Endothelial cell of hepatic sinusoid (primary cell): Measurements from ENCODE around the gene ZNF500.

Source experiments
- in situ Hi-C: cut with HindIII; loops from 2 replicates; pipeline ENCODE4 v1.10.0; 2017; ENCODE audit warnings: low sequenced_read_pairs

The ZNF500 gene

GRCh38 chr16:4766875-4767628 lies at the start of gene ZNF500:
Gene ZNF500 (minus strand): TSS chr16:4767162. CDS start chr16:4765978, 1,184 bp downstream.
- in situ Hi-C loops = loop anchor here (5.0 kb wide), 1 partner anchor 65 kb away; no protein-coding TSS in a partner anchor

DNA sequence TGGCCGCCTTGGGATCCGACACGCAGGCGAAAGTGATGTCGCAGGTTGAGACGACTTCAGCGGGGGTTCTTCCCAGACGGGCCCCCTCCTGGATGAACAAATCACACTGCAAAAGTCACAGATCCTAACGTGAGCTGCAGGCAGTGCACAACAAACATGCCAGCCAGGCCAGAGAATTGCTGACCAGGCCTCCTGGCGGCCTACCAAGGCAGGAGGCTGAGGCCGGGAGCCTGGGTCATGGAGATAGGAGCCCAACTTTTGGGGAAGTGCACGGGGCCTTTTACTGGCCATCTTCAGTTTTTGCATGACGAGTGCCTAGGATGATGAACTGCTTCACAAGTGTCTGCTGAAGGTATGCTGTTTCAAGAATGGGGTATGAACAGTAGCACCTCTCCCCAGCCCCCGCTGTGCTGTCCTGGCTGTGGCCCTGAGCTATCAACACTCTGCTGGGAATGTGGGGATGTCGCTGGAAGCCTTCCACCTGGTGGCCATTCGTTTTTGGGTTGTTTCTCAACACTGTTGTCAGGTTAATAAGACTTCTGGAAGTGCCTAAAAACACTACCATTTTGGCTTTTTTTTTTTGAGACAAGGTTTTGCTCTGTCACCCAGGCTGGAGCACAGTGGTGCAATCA lies 47.7 kb upstream of the ZNF500 start:
- in situ Hi-C loops = no loop called here

DNA sequence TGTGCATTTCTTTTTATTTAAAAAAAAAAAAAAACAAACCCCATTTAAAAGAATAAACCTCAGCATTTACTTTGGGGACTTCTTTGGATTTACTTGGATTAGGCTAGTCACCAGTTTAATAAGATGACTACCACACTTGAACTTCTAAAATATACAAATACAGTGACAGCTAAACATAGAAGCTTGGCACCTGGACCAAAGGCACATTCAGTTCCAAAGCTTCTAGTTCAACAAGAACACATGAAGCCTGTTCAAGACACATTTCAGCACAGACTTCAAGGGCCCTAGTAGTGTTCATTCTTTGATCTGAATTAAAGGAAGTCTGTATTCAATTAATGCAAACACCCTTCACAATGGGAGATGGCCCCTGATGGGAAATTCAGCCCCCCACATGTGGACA lies 47.1 kb upstream of the ZNF500 start:
- in situ Hi-C loops = no loop called here

- in situ Hi-C loops = no loop called here
Observed at GRCh38 chr16:4813251-4814003, 46.5 kb upstream of the ZNF500 start.

- in situ Hi-C loops = no loop called here
Observed at GRCh38 chr16:4811773-4812172, 44.8 kb upstream of the ZNF500 start.

GRCh38 chr16:4811242-4811641 lies 44.3 kb upstream of the ZNF500 start:
- in situ Hi-C loops = no loop called here

DNA sequence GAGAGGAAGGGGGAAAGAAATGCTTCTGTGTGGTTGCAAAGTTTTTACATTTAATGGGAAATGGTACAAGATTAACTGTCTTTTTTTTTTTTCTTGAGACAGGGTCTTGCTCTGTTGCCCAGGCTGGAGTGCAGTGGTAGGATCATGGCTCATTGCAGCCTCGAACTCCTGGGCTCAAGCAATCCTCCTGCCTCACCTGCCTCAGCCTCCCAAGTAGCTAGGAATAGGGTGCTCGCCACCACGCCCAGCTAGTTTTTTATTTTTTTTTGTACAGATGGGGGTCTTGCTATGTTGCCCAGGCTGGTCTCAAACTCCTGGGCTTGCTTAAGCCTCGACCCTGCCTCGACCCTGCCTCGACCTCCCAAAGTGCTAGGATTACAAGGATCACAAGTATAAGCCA lies 39.3 kb upstream of the ZNF500 start:
- in situ Hi-C loops = no loop called here

DNA sequence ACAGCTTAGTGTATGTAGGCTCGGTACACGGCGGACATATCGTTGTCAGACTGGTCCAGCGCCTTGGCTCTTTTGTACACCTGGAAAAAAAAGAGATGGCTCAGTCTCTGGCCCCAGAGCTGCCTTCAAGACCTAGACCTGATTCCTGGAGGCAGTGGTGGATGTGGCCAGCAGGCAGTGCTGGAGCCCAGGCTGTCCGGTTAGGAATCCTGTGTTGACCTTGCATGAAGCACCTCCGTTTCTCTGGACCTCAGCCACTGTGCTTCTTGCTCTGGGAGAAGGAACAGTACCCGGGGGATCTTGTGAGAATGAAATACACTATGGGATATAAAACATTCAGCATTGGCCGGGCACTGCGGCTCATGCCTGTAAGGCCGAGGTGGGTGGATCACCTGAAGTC lies 38.3 kb upstream of the ZNF500 start:
- in situ Hi-C loops = no loop called here

- in situ Hi-C loops = no loop called here
Observed at GRCh38 chr16:4803898-4804762, 37.2 kb upstream of the ZNF500 start.

DNA sequence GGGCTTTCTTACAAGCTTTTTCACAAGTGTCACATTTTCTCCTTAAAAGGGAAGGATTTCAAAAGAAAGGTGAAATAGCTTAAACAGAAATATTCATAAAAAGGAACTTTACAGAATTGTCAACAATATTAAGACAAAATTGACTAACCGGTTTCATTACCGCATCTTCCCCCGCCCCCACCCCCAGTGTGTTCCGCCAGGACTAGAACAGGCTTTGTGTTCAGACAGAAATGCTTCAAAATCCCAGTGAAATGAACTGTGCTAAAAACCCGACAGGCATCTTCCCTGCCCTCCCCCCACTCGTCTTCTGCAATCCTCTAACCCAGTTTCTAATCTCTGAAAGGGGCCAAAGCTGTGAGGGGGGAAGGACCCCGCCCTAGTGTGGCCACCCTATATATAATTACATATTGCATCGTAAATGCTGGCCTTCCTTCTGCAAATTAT lies 36.5 kb upstream of the ZNF500 start:
- in situ Hi-C loops = no loop called here

- in situ Hi-C loops = no loop called here
Observed at GRCh38 chr16:4802659-4803287, 35.8 kb upstream of the ZNF500 start.

DNA sequence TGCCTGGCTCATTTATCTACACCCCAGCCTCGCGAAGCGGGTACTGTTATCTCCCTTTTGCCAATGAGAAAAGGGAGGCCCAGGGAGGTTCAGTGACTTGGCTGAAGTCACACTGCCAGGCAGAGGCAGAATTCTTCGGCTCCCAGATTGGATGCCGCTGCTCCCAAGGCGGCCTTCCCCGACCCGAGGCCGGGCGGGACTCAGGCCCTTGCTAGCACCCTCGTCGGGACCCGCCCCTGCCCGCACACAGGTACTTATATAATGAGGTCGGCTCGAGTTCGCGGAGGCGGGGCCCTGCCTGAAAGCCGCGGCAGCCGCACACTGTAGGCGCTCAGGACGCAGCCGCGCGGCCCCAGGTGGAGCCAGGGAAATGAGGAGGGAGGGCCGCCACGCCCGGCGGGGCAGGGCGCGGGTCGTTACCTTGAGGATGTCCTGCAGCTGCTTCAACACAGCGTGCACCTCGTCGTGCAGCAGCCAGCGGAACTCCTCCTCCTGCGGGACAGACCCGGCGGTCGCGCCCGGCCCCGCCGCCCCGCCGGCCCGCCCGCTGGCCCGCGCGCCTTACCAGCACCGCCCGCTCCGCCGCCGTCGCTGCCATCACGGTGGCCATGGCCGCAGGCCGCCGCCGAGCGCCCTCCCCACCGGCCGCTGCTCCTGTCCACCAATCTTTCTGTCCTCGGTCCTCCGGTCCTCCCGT lies 35.1 kb upstream of the ZNF500 start, which contains the start of gene ROGDI:
Gene ROGDI, minus strand, starts transcription at position 672 of the 697 bp plus-strand sequence. Its CDS starts 62 bp downstream, at position 610.
- in situ Hi-C loops = no loop called here

DNA sequence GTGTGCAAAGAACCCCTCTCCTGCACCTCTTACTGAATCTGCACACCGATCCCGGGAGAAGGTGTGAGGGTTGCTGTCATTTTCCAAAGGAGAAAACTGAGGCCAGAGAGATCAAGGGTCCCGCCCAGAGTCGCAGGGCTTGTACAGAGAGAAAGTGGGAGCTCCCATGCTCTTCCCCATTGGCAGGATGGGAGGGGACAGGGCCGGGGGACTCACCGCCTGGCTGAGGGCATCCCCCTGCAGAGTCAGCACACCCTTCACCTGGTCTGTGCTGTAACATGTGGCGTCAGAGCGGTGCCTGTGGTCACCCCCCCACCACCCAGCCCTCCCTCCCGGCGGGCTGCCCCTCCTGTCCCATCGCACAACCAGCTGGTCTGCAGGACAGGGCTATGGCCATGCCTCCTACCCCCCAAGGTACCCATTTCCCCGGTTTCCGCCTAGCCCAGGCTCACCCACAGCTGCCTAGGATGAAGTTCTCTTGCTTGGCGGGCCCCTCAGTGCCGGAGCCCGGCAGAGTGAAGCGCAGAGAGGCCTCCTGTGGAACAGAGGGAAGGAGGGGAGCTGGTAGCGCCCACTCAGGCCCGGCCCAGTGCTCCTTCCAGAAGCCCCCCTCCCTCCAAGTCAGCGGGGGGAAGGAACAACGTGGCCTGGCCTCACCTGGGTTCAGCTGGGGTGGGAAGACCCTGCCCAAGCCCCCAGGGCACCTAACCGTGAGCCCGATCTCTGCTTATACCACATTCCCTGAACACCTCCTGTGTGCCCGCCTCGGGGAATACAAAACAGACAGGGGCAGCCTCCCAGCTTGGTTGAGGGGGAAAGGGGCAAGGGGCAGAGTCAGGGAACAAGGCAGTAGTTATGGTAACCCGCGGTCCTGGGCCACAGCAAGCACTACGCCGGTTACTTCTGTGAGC lies 34.3 kb upstream of the ZNF500 start:
- in situ Hi-C loops = no loop called here

GRCh38 chr16:4800290-4801041 lies 33.5 kb upstream of the ZNF500 start:
- in situ Hi-C loops = no loop called here

- in situ Hi-C loops = no loop called here
Observed at GRCh38 chr16:4799171-4799855, 32.4 kb upstream of the ZNF500 start.

DNA sequence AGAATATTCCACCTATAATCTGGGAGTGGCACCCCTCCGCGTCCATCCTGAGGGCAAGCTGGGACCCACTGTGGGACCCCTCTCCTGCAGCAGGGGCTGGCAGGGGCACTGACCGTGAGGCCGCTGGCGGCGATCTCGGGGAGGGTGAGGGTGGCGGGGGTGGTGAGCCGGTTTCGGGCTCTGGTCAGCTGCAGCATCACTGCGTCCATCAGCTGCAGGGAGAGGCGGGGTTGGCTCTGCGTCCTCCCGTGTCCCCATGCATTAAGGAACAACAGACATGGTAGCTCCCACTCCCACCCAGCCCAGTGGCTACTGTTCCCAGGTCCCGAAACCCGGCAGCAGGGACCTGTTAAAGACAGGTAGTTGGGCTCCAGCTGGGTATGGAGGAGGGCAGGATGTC lies 31.5 kb upstream of the ZNF500 start:
- in situ Hi-C loops = no loop called here

DNA sequence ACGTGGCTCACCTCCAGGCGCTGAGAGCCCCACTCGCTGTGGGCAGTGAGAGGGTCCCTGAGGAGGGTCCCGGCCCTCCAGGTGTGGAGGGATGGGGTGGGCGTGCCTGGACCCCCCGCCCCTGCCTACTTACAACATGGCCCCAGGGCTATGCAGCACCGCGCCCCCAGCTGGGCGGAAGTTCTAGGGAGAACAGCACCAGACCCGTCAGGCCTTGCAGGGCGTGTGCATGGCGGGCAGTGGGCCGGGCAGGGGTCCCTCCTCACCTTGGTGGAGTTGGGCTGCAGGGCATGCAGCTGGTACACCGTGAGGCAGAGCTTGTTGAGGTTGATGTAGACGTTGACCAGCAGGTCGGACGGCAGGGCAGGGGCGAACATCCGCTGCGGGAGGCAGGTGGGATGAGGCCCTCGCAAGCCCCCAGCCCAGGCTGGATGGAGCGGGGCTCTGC lies 30.9 kb upstream of the ZNF500 start:
- in situ Hi-C loops = no loop called here
